Activated naive CD4-positive, alpha-beta T cell treated with anti-CD3 and anti-CD28 coated beads, Interleukin-2, amount 50 U/mL, for 24 hours (primary cell): Measurements from ENCODE around the gene DRD2.

Source experiments
- H3K27ac Mint-ChIP-seq: one replicate; pipeline ENCODE4 v1.8.0; 2021; ENCODE audit warnings: mild to moderate bottlenecking, mixed read lengths
- H3K27me3 Mint-ChIP-seq: one replicate; pipeline ENCODE4 v1.8.0; 2021; ENCODE audit warnings: mixed read lengths
- H3K36me3 Mint-ChIP-seq: one replicate; pipeline ENCODE4 v1.8.0; 2021; ENCODE audit warnings: mixed read lengths
- H3K4me1 Mint-ChIP-seq: one replicate; pipeline ENCODE4 v1.8.0; 2021; ENCODE audit warnings: mixed read lengths
- H3K4me3 Mint-ChIP-seq: one replicate; pipeline ENCODE4 v1.8.0; 2021; ENCODE audit warnings: mild to moderate bottlenecking, mixed read lengths
- H3K9me3 Mint-ChIP-seq: one replicate; pipeline ENCODE4 v1.8.0; 2021; ENCODE audit warnings: mixed read lengths

The DRD2 gene

DNA sequence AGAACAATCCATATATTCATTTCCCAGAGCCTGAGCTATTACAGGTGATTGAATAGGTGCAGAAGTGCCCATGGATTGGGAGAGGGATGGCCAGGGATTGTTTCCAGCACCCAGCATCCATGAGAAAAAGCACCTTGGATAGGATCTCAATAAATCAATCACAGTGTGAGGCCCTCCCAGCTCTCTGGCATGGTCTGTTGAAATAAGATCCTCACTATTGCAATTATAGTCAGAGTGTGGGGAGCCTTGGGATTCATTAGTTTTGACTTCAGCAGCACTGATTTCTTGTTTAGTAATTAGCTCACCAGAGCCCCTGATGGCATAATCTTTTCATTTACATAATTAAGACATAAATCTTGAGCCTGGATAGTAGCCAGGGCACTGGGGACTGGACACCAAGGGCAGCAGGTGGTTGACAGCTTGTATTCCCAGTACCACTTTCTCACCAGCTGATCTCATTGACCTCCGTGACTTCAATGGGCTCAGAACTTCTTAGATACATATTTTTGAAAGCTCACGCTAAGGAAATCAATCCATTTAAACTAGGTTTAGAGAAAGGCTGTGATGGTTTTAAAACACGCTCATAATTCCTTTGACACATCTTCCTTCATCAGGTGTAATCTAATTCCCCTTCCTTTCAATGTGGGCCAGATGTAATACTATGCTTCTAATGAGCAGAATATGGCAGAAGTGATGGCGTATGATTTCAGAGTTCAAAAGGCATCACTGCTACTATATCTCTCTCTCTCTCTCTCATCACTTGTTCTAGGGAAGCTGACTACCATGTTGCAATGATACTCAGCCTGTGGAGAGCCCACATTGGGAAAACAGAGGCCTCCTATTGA lies 22.1 kb upstream of the DRD2 start:
- H3K36me3 Mint-ChIP-seq: no peaks in the 10 kb centered on the region
- H3K9me3 Mint-ChIP-seq: no peaks in the 10 kb centered on the region
- no peak overlapping the region for H3K4me3 Mint-ChIP-seq
- H3K4me1 Mint-ChIP-seq: no peaks in the 10 kb centered on the region
- peaks cover 7% of the 10 kb centered on the region for H3K27me3 Mint-ChIP-seq
- no peak overlapping the region for H3K27ac Mint-ChIP-seq

DNA sequence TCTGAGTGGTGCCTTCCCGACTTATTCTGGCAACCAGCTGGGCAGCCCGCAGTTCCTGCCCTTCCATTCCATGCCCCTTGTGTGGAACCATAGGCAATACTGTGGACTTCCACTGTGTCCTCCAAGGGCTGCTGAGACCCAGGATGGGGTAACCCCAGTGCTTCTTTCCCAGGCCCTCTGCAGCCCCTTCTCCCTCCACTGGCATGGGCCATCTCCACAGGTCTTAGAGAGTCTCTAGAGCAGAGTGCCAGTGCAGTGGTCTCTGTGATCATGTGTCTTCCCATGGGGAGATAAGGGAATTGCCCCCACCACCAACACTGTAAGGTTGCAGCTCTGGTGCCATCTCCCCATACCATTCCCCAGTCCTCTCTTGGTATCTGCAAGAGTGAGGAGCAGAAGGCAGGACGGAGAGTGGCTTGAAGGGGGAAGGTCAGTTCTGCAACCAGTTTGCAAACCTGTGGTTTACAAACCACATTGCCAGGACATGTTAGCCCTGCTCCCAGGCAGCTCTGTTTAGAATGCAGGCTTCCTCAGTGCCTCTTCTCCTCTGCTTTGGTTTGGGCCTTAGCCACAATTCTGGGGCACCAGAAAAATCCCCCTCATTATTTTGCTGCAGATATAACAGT lies 20.9 kb upstream of the DRD2 start:
- no peaks in the 10 kb centered on the region for H3K36me3 Mint-ChIP-seq
- no peaks in the 10 kb centered on the region for H3K9me3 Mint-ChIP-seq
- H3K27me3 Mint-ChIP-seq: peaks cover 1% of the 10 kb centered on the region
- no peaks in the 10 kb centered on the region for H3K4me1 Mint-ChIP-seq
- no peak overlapping the region for H3K27ac Mint-ChIP-seq
- no peak overlapping the region for H3K4me3 Mint-ChIP-seq

GRCh38 chr11:113494021-113494420 lies 18.8 kb upstream of the DRD2 start:
- Mint-ChIP-seq H3K4me3 (no peak overlapping the region), H3K36me3 (no peaks in the 10 kb centered on the region), H3K27ac (no peak overlapping the region), H3K27me3 (peaks cover 1% of the 10 kb centered on the region), H3K9me3 (no peaks in the 10 kb centered on the region), H3K4me1 (no peaks in the 10 kb centered on the region)

DNA sequence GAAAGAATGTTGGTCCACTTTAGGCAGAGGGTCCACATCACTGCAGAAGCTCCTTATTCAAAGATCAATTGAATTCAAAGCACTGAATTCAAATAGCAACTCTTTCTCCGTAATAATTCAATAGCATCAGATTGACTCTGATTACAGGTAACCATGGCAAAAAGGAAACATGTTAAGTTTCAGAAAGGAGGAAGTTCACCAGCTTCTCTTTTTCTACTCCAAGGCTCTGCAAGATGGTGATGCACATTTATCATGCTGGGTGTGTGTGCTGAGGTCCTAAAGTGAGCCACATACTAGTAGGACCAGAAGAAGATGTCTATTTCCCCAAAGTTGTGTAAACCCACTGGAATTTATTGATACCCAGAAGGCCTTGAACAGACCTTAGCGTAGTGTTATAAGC lies 18.0 kb upstream of the DRD2 start:
- Mint-ChIP-seq H3K27me3 (peaks cover 1% of the 10 kb centered on the region), H3K27ac (no peak overlapping the region), H3K4me3 (no peak overlapping the region), H3K9me3 (no peaks in the 10 kb centered on the region), H3K4me1 (no peaks in the 10 kb centered on the region), H3K36me3 (no peaks in the 10 kb centered on the region)

DNA sequence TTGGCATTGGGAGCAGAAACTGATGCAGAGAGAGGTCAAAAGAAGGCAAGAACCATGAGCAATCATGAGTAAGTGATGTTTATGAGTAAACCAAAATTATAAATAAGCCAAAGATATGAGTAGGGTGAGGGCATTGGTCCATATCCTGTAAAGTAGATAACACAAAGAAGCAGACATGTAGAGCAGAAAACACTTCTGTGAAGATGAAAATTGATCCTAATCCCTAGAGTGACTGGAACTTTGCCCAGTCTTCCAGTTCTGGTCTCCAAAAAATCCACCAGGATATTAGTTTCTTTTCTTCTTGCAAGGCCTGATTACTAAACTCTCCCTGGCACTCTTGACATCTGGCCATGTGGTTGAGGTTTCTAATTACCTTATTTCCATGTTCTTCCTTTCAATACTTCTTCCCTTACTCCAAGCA lies 13.7 kb upstream of the DRD2 start:
- H3K9me3 Mint-ChIP-seq: no peaks in the 10 kb centered on the region
- H3K4me1 Mint-ChIP-seq: no peaks in the 10 kb centered on the region
- H3K27me3 Mint-ChIP-seq: peaks cover 6% of the 10 kb centered on the region
- no peak overlapping the region for H3K4me3 Mint-ChIP-seq
- H3K36me3 Mint-ChIP-seq: no peaks in the 10 kb centered on the region
- H3K27ac Mint-ChIP-seq: no peak overlapping the region

DNA sequence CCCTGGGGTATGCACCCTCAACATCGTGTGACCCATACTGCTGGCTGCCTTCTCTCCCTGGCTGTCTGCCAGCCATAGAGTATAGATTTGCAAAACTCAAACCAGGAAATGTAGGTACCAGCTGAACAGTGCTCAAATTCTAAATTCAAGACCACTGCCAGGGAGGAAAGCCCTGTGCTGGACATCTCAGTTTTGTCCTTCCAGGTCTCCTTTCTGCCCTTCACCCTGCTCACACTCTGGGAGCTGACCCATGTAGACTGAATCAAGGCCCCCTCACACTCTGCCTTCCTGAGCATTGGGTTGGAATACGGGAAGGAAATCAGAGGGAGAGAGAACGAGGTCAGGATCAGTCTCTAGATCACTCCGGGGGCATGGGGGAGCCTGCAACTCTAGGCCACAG lies 12.4 kb upstream of the DRD2 start:
- no peaks in the 10 kb centered on the region for H3K36me3 Mint-ChIP-seq
- no peaks in the 10 kb centered on the region for H3K9me3 Mint-ChIP-seq
- no peak overlapping the region for H3K27ac Mint-ChIP-seq
- no peaks in the 10 kb centered on the region for H3K4me1 Mint-ChIP-seq
- no peak overlapping the region for H3K4me3 Mint-ChIP-seq
- peaks cover 6% of the 10 kb centered on the region for H3K27me3 Mint-ChIP-seq

GRCh38 chr11:113484223-113484622 lies 9.0 kb upstream of the DRD2 start:
- peaks cover 21% of the 10 kb centered on the region for H3K27me3 Mint-ChIP-seq
- H3K27ac Mint-ChIP-seq: no peak overlapping the region
- H3K9me3 Mint-ChIP-seq: no peaks in the 10 kb centered on the region
- H3K4me3 Mint-ChIP-seq: no peak overlapping the region
- H3K36me3 Mint-ChIP-seq: no peaks in the 10 kb centered on the region
- H3K4me1 Mint-ChIP-seq: no peaks in the 10 kb centered on the region

DNA sequence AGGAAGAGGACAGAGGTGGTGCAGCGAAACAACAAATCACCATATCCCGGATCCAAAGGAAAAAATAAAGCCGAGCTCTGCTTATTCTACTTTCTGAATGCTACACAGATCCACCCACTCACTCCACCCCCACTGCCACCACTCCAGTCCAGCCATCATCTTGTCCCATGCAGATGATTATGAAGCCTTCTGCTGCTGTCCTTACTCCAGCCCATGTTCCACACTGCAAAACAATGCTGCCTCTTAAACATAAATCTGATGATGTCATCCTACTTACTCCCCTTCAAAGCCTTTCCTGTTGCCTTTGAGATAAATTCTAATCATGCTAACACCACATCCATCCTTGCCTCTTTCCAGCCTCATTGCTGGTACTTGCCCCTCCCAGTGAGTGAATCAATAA lies 6.5 kb upstream of the DRD2 start:
- Mint-ChIP-seq H3K36me3 (no peaks in the 10 kb centered on the region), H3K27me3 (peaks cover 42% of the 10 kb centered on the region), H3K9me3 (no peaks in the 10 kb centered on the region), H3K4me1 (no peaks in the 10 kb centered on the region), H3K27ac (no peak overlapping the region), H3K4me3 (no peak overlapping the region)

GRCh38 chr11:113481226-113481625 lies 6.0 kb upstream of the DRD2 start:
- Mint-ChIP-seq H3K36me3 (no peaks in the 10 kb centered on the region), H3K4me1 (no peaks in the 10 kb centered on the region), H3K9me3 (no peaks in the 10 kb centered on the region), H3K4me3 (no peak overlapping the region), H3K27me3 (peaks cover 45% of the 10 kb centered on the region), H3K27ac (no peak overlapping the region)

- peaks cover 59% of the 10 kb centered on the region for H3K27me3 Mint-ChIP-seq
- H3K27ac Mint-ChIP-seq: no peak overlapping the region
- peaks cover 2% of the 10 kb centered on the region for H3K36me3 Mint-ChIP-seq
- H3K9me3 Mint-ChIP-seq: no peaks in the 10 kb centered on the region
- H3K4me1 Mint-ChIP-seq: peaks cover 11% of the 10 kb centered on the region
- H3K4me3 Mint-ChIP-seq: no peak overlapping the region
Observed at GRCh38 chr11:113477321-113477720, 2.1 kb upstream of the DRD2 start.

DNA sequence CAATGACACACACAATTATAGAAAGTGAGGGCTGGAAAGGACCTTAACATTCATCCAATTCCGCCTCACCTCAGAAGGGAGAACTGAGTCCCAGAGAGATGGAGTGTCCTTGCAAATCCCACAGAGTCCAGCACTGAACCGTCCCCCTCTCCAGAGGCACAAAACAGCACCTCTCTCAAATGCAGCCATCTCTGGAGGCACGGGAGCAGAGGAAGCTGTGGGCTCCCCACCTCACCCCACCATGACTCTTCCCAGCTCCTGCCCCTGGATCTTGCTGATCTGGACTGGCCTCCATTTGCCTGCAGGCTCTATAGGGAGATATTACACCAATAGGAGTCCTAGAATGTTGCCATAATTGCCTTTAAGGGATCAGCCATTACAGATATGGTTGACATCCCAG lies 1.4 kb upstream of the DRD2 start:
- peaks cover 2% of the 10 kb centered on the region for H3K36me3 Mint-ChIP-seq
- peaks cover 11% of the 10 kb centered on the region for H3K4me1 Mint-ChIP-seq
- H3K4me3 Mint-ChIP-seq: no peak overlapping the region
- no peaks in the 10 kb centered on the region for H3K9me3 Mint-ChIP-seq
- H3K27me3 Mint-ChIP-seq: peaks cover 57% of the 10 kb centered on the region
- H3K27ac Mint-ChIP-seq: no peak overlapping the region

GRCh38 chr11:113474362-113475159 lies 637 bp downstream of the DRD2 start:
- Mint-ChIP-seq H3K27me3 (peaks cover 56% of the 10 kb centered on the region), H3K36me3 (peaks cover 2% of the 10 kb centered on the region), H3K4me1 (peaks cover 11% of the 10 kb centered on the region), H3K27ac (no peak overlapping the region), H3K9me3 (no peaks in the 10 kb centered on the region), H3K4me3 (no peak overlapping the region)

DNA sequence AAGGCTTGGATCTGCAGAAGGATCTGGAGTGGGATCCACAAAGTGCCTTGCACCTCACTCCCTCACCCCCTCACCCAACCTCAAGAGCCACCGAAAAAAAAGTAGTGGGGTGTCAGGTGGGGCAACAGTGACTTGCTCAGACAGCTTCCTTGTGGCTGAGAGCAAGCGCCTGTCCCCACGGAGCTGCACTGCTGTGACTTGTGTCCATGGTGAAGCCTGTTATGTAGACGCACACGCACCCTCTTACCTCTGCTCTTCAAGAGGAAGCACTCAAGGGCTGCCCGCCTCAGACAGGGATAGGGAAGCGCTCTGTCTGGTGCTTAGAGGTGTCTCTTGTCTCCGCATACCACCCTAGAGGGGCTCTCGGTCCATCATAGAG lies 1.2 kb downstream of the DRD2 start:
- H3K27ac Mint-ChIP-seq: no peak overlapping the region
- H3K27me3 Mint-ChIP-seq: peaks cover 54% of the 10 kb centered on the region
- peaks cover 2% of the 10 kb centered on the region for H3K36me3 Mint-ChIP-seq
- H3K4me3 Mint-ChIP-seq: no peak overlapping the region
- no peaks in the 10 kb centered on the region for H3K9me3 Mint-ChIP-seq
- H3K4me1 Mint-ChIP-seq: peaks cover 11% of the 10 kb centered on the region

DNA sequence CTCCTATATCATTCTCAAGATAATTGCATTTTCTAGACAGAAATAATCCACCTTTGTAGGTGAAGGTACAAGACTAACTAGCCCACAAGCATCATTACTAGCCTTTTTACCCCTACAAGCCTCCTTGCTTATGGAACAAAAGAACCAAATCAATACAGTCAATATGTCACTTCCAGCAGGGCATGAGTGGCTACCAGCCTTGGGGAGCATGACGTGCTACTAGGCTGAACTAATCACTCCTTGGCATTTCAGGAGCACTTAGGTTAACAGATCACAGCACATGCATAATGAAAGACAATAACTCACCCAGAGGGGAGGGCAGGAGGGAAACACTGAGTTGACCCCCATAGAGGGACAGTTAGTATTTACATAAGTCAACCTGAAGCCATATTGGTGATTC lies 2.7 kb downstream of the DRD2 start:
- Mint-ChIP-seq H3K4me1 (peaks cover 11% of the 10 kb centered on the region), H3K4me3 (no peak overlapping the region), H3K9me3 (no peaks in the 10 kb centered on the region), H3K27me3 (peaks cover 40% of the 10 kb centered on the region), H3K36me3 (peaks cover 2% of the 10 kb centered on the region), H3K27ac (no peak overlapping the region)

- Mint-ChIP-seq H3K4me1 (peaks cover 3% of the 10 kb centered on the region), H3K27me3 (peaks cover 29% of the 10 kb centered on the region), H3K27ac (no peak overlapping the region), H3K9me3 (no peaks in the 10 kb centered on the region), H3K36me3 (no peaks in the 10 kb centered on the region), H3K4me3 (no peak overlapping the region)
Observed at GRCh38 chr11:113470233-113470632, 5.0 kb downstream of the DRD2 start.
